Upper lobe of right lung (tissue), 1 donor: ENCODE results near the gene KLC3. TPM values are rescaled to one million over a fixed set of nuclear protein-coding genes. Genes with fewer than 3 reads are reported as not detected.

ENCODE experiments used
- ATAC-seq: fragments of 200-7000 bp; cut with Tn5 transposase; one replicate; pipeline ENCODE4 v1.9.1; 2020; ENCODE audit warnings: mild to moderate bottlenecking, moderate library complexity
- DNase-seq: peaks from one replicate; pipeline ENCODE4 v3.0.0-alpha.2; 2020
- H3K27ac ChIP-seq: fragments of 200-600 bp; one replicate; pipeline ENCODE4 v1.8.0; 2022
- H3K27me3 ChIP-seq: fragments of 200-600 bp; one replicate; pipeline ENCODE4 v1.8.0; 2022; ENCODE audit warnings: mild to moderate bottlenecking
- H3K36me3 ChIP-seq: fragments of 200-600 bp; one replicate; pipeline ENCODE4 v1.8.0; 2022
- H3K4me1 ChIP-seq: fragments of 200-600 bp; one replicate; pipeline ENCODE4 v1.8.0; 2022
- H3K4me3 ChIP-seq: fragments of 200-600 bp; one replicate; pipeline ENCODE4 v1.8.0; 2022; ENCODE audit warnings: mild to moderate bottlenecking
- H3K9me3 ChIP-seq: fragments of 200-600 bp; one replicate; pipeline ENCODE4 v1.8.0; 2022
- intact Hi-C: fragments of 100-400 bp; cut with DNase I; formaldehyde crosslinking; loops from one replicate; pipeline ENCODE4 v1.11.0; 2022
- total RNA-seq: library from RNA; stranded (reverse); fragmentation: NEBNext Ultra II Directional; extraction: Animal tissue kit (Norgen Biotek cat#: 25700); gene quantifications from one replicate; pipeline ENCODE4 v1.2.1, GENCODE V29; 2021
- TF ChIP-seq, protein P1 (sequence below): fragments of 200-600 bp; IDR thresholded peaks from one replicate; pipeline ENCODE4 v1.8.0; 2022; ENCODE audit warnings: antibody characterized with exemption
- donor health status: DM: no; HTN: yes; CAD: no; lungs with severe emphysema.

Gene KLC3
- total RNA-seq, 1 donor from 2014 or later: 1.8 TPM

DNA sequence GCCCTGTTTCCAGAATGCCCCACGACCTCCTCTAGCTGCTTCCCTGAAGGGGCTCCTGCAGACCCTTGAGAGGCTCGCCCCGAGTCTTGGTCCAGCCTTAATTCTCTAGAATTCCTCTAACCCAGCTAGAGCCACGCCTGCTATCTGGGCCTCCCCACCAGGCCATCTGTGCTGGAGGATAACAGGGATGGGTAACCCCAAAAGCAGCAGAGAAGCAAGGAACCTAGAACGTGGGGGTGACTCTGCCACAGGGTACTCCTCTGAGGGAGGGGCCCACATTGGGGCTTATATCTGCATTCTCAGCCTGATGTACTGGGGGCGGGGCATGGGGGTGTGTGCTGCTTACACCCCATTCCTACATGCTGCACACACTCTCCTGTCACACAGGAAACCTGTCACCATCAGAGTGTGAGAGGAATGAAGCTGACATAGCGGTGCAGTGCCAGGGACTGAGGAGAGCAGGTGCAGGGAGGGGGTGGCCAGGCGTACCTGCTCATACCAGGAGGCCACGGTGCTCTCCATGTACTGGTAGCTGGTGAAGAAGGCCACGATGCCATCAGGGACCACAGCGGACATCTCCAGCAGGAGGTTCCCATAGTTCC, 13.8 kb downstream of the KLC3 start:
- DNase-seq: no peak
- intact Hi-C loops: no loop called here
- H3K36me3 ChIP-seq: peaks cover 11% of the 10 kb centered on the region

DNA sequence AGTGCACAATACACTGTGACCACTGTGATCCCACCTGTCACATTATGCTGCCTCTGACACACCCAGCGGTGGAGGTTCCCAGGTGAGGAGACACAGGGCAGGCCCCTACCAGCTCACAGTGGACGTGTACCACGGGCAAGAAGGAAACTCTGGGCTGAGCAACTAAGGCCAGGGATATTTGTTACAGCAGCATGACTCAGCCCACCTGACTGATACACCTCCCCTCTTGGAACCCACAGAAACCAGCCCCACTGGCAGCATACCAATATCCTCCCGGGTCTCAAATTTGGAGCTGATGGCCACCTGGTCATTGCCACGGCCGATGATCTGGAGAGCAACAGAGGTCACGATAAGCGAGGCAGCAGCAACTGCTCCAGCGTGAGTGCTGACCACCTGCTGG, 14.9 kb downstream of the KLC3 start:
- no peak for ATAC-seq
- Histone ChIP-seq H3K27me3 (no peaks in the 10 kb centered on the region), H3K27ac (no peak overlapping the region), H3K36me3 (peaks cover 11% of the 10 kb centered on the region), H3K4me1 (no peaks in the 10 kb centered on the region), H3K9me3 (no peaks in the 10 kb centered on the region), H3K4me3 (no peak overlapping the region)
- TF ChIP-seq, protein P1, sequence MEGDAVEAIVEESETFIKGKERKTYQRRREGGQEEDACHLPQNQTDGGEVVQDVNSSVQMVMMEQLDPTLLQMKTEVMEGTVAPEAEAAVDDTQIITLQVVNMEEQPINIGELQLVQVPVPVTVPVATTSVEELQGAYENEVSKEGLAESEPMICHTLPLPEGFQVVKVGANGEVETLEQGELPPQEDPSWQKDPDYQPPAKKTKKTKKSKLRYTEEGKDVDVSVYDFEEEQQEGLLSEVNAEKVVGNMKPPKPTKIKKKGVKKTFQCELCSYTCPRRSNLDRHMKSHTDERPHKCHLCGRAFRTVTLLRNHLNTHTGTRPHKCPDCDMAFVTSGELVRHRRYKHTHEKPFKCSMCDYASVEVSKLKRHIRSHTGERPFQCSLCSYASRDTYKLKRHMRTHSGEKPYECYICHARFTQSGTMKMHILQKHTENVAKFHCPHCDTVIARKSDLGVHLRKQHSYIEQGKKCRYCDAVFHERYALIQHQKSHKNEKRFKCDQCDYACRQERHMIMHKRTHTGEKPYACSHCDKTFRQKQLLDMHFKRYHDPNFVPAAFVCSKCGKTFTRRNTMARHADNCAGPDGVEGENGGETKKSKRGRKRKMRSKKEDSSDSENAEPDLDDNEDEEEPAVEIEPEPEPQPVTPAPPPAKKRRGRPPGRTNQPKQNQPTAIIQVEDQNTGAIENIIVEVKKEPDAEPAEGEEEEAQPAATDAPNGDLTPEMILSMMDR: no peak
- intact Hi-C loops: no loop called here
- DNase-seq: no peak

More for the DNA sequence above, 13.8 kb downstream of the KLC3 start:
- ATAC-seq: no peak
- Histone ChIP-seq H3K27ac (no peak overlapping the region), H3K4me3 (no peak overlapping the region), H3K4me1 (no peaks in the 10 kb centered on the region), H3K9me3 (no peaks in the 10 kb centered on the region), H3K27me3 (no peaks in the 10 kb centered on the region)
- TF ChIP-seq, protein P1: no peak

DNA sequence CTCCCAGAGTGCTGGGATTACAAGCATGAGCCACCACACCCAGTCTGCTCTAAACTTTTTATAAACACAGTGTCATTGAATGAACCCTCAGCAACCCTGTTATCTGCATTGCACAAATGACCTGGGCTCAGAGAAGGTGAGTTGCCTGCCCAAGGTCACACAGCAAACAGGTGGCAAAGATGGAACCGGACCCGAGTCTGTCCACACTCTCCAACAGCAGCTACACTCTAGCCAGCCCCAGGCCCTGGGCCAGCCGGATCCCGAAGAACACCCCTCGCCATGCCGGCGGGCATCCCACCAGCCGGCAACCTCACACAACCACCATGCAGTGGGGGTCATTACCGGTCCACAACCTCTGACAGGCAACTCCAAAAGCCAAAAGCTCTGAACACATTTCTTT, 15.4 kb downstream of the KLC3 start:
- H3K36me3 ChIP-seq: peaks cover 11% of the 10 kb centered on the region
- ATAC-seq (no peak), DNase-seq (no peak)
- intact Hi-C loops: no loop called here
- no peaks in the 10 kb centered on the region for H3K27me3 ChIP-seq
- H3K4me1 ChIP-seq: no peaks in the 10 kb centered on the region
- TF ChIP-seq, protein P1: no peak
- H3K27ac ChIP-seq: no peak overlapping the region
- H3K4me3 ChIP-seq: no peak overlapping the region
- H3K9me3 ChIP-seq: no peaks in the 10 kb centered on the region

DNA sequence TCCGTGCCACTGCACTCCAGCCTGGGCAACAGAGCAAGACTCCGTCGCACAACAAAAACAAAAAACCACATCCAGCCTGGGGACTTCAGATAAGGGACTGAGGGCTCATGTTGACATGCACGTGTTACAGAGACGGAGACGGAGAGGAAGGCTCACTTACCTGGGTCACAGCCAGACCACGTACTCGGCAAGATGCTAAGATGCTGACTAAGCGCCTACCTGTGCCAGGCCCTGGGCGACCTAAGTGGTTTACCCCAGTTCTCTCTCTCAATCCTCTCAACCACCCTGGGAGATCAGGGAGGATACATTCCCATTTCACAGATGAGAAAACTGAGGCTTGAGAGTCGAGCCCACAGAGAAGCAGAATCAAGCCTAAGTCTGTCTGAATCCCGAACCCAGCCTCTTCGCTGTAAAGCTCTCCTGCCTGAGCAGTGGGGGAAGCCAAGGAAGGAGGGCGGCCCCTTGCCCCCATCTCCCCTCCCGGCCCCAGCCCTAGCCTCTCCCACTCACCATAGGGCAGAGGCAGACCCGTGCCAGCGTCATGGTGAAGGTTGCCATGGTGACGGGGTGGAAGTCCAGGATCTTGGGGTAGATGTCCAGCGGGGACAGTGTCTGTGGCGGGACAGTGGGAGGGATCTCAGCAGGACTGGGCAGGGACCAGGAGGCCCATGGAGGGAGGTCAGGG, 16.4 kb downstream of the KLC3 start:
- Histone ChIP-seq H3K36me3 (peaks cover 4% of the 10 kb centered on the region), H3K4me1 (no peaks in the 10 kb centered on the region), H3K27ac (no peak overlapping the region), H3K27me3 (no peaks in the 10 kb centered on the region), H3K9me3 (no peaks in the 10 kb centered on the region), H3K4me3 (no peak overlapping the region)
- intact Hi-C loops: no loop called here
- no peak for DNase-seq
- TF ChIP-seq, protein P1: no peak
- ATAC-seq: no peak

DNA sequence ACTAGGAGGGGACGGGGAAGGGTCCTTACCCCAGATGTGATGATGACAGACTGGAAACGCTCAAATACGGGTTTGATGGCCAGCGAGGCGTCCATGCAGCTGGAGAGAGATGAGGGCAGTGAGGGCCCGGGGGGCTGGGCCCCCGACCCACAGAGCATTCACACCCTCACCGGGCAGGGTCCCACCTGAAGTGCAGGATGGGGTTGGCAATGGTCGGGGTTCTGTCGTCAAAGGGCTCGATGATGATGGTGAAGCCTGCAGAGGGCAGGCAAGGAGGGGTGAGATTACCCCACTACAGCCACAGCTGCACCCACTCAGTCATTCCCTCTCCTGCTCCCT, 16.9 kb downstream of the KLC3 start:
- no peak overlapping the region for H3K27ac ChIP-seq
- no peaks in the 10 kb centered on the region for H3K4me1 ChIP-seq
- no peak for ATAC-seq
- no peak overlapping the region for H3K4me3 ChIP-seq
- no peaks in the 10 kb centered on the region for H3K36me3 ChIP-seq
- no peak for DNase-seq
- intact Hi-C loops: no loop called here
- no peaks in the 10 kb centered on the region for H3K9me3 ChIP-seq
- TF ChIP-seq, protein P1: no peak
- H3K27me3 ChIP-seq: no peaks in the 10 kb centered on the region
